Suppressor macrophage (primary cell): Measurements from ENCODE around the gene AP5Z1.
A peak's percentile ranks its signal among the peaks of the same experiment; 100 is the strongest.

Source experiments
- DNase-seq, 4 experiments: peaks; one replicate each; pipeline ENCODE4 v3.0.0-alpha.2; 2020 to 2022

Gene AP5Z1

DNA sequence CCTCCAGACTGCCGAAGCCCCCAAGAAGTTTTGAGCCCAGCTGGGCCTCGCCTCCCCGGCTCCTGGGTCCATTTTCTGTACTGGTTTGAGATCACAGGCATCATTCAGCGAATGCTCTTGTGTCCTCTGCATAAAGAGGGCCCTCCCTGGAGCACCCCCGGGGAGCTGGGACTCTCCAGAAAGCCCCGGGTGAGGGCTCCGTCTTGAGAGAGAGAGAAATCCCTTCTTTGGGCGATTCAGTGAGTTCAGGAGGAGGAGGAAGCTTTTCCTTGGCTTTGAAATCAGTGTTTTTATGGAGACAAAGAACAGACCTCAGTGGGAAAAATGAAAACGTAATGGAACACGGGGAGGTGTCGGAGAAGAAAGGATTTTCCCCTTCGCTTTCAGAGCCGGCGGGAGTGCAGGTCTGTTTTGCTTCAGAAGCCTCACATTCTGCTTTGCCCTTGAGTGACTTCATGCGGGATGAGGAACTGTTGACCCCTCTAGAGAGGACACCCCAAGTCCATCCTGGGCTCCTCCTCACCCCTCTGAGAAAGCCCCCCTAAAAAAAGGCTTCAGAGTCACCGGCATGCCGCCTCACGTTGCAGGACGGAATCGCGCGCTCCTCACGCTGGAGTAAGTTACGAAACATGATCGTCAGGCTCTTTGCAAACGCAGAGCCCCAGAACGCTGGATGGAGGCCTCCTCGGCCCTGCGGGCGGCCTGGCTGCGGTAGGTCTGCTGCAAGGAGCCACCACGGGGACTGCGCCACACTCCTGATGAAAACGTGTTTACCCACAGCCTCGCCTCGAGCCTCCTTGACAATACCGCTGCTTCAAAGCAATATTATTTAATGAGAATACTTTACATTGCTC, 8.5 kb upstream of the AP5Z1 start:
- DNase-seq = no peak

DNA sequence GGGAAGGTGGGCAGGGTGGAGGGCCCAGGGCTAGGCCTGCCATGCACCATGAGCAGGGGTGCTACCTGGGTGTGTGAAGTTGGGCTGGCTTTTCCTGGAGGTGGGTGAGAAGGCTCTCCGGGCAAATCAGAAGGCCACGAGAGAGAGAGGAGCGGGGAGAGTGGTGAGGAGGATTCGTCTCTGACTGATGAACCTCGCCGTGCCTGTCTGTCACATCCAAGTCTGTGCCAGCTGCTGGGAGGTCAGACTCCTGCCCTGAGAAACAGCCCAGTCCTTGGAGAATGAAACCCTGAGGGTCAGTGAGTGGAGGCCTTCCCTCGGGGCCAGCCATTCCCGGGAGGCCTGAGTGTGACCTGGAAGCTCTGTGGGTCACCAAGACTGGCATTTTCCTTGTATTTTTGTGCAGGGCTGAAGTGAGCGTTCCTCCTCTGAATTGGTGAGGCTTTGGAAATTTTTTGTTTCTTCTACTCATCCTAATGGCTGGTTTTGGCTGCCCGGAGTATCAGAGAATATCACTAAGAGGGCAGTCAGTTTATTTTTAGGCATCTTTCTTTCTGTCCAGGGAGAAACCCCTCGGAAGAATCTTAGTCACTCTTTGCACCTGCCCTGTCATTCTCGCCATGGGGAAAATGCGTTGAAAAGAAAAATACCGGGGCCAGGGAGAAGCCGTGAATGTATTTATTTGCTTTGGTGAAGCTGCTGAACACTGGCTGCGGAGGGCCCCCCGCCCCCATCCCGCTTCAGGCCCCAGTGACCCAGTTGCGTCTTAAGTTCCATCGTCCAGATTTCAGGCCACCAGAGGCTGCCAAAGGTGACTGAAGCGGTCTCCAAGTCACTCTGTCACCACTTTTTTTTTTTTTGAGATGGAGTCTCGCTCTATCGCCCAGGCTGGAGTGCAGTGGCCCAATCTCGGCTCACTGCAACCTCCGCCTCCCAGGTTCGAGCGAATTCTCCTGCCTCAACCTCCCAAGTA, 6.5 kb upstream of the AP5Z1 start:
- no peak for DNase-seq

DNA sequence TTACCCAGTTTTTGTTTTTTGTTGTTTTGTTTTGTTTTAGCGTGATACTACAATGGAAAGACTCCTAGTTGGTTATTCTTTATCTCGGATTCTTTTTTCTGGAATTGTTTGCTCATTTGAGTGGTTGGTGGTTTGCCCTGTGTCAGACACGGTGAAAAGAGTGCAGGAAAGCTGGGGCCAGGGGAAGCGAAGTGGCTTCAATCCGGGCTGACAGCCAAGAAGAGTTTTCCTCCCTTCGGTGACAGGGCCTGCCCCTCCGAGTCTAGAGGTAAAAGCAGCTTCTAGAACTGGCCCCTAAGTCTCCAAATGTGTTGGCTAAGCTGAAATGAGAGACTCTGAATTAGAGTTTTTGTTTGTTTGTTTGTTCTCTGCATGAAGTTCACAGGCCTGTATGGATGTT, 5.7 kb upstream of the AP5Z1 start:
- no peak for DNase-seq

DNA sequence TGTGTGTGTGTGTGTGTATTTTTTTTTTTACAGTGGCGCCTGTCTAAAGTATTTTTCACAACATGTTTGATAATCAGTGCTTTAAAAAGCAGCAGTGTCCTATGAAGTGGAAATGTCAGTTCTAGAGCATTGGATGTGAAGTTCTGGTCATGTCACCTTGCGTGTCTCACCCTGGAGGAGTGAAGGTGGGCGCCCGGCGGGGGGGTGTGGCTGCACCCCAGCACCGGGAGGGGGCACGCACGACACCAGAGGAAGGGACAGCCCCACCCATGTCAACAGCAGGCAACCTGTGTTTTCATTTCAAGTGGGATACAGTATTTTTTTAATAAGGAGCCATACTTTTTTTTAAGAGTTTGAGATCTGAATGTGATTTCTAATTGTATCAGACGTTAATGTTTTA, 4.5 kb upstream of the AP5Z1 start:
- no peak for DNase-seq

DNA sequence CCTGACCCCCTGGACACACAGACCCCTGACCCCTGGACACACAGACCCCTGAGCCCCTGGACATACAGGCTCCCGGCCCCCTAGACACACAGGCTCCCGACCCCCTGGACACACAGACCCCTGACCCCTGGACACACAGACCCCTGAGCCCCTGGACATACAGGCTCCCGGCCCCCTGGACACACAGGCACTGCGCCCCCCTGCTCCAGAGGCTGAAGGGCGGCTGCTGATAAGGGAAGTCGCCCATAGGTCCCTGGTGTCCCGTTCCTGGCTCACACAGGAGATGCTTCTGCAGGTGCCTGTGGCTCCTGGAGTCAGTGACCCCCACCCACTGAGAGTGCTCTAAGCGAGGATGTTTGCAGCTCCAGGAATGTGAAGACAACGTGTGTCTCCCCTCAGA, 3.7 kb upstream of the AP5Z1 start:
- no peak for DNase-seq

DNA sequence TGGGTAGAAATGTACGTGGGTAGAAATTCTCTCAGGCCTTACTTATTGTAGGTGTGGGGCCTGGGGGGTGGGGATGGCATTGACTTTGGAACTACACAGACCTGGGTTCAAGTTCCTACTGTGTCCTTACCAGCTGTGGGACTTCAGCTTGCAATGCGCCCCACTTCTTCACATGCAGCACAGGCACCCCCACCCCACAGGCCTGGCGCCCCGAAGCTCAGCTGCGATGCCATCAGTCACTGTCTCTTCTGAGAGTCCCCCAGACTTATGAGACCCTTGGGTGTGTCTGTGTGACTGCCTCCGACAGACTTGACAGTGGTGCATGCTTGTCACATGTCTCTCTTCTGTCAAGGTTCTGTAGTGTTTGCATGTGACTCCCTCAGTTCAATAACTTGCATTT, 3.1 kb upstream of the AP5Z1 start:
- no peak for DNase-seq

DNA sequence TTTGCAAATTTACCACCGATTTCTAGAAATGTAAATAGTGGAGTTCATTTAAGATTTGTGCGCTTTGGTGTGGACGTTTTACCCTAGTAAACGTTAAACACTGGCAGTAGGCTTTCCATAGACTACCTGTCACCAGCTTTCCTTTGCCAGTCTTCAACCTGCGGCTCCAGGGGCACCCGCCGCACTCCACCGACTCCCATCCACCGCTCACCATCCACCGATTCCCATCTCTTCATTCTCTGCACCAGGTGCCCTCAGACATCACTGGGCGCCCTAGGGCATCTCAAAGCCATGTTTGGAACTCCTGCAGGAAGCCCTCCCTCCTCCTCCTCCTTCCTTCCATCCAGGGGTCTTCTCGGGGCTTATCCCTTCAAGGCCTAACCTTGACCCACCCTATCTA, 1.4 kb upstream of the AP5Z1 start:
- no peak for DNase-seq

DNA sequence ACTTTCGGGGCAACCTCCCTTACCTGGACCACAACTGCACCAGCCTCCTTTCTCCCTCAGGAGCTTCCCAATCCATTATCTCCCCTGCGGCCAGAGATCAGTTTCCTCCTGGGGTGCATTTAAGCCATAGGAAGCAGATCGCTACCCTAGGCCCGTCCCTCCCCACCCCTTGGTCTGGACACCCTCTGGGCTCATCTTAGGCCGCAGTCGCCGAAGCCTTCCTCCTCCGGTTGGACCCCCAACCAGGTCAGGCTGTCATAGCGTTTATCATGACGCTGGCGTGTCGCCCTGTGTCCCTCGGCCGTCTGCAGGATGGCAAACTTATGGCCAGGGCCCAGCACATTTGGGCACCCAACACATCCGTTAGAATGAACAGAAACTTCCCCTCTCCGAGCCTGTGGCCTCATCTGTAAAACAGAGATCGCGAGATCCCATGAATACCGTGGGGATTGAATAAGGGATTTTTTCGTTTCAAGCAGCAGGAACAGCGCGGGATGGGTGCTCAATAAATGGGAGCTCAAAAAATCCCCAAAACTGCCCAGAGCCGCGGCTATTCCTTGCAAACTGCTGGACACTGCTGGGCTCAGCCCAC, 669 bp upstream of the AP5Z1 start:
- DNase-seq = peak; percentile 71 to 83 (median 80)

DNA sequence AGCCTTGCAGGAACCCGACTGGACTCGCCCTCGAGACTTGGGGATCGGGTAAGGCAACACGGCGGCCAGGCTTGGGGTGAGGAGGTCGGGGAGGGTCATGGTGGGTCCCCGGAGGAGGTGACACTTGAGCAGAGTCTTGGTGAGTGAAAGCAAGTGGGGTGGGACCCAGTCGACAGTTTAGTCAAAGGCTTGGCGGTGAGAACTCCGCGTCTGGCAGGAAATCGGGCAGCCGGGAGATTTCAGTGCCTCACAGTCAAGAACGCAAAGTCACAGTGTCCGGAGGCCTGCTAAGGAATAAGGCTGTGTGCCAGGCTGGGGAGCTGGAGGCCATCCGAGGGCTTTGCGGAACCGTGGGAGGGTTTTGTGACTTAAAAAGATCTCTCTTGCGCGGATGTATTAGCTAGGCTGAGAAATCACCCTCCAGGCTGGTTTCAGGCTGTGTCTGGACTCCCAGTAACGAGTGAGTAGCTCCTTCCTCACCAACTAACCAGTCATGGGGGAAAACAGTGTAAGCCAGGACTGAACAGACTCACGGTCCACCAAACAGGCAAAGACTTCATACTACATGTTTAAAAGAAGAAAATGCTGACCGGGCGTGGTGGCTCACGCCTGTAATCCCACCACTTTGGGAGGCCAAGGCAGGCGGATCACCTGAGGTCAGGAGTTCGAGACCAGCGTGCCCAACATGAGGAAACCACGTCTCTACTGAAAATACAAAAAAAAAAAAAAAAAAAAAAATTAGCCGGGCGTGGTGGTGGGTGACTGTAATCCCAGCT, 613 bp downstream of the AP5Z1 start:
- DNase-seq = peak; percentile 68 to 74 (median 70)

DNA sequence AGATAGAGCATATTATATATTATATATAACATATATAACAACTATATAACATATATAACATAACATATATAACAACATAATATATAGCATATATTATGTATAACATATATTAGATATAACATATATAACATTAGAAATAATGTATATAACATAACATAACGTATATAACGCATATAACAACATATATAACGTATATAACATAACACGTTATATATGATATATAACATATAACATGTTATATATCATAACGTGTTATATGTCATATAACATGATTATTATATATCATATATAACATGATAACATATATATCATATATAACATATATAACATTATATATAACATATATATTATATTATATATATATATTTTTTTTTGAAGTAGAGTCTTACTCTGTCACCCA, 3.7 kb downstream of the AP5Z1 start:
- no peak for DNase-seq

DNA sequence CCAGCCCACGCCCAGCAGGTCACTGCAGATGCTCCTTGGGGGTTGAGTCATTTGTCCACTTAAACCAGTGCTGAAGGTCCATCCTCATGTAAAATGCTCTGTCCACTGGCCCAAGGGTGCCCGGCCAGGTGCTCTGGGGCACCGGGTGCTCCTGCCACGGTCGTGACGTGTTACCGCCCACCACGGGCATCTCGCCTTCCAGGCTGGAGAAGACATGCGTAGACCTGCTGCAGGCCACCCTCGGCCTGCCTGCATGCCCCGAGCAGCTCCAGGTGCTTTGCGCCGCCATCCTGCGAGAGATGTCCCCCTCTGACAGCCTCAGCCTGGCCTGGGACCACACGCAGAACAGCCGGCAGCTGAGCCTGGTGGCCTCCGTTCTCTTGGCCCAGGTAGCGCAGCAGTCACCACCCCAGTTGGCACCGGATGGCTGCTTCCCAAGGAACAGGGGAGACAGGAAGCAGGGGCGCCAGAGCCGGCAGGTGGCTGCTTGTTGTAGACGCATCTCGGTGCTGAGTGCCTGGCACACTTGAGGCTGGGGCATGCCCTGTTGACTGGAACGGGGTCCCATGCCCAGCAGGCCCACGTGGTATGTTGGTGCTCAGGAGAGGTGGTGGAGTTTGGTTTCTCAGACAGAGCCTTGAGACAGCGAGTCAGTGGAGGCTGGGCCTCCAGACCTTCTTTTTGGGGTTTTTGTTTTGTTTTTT, 6.1 kb downstream of the AP5Z1 start:
- DNase-seq = no peak

DNA sequence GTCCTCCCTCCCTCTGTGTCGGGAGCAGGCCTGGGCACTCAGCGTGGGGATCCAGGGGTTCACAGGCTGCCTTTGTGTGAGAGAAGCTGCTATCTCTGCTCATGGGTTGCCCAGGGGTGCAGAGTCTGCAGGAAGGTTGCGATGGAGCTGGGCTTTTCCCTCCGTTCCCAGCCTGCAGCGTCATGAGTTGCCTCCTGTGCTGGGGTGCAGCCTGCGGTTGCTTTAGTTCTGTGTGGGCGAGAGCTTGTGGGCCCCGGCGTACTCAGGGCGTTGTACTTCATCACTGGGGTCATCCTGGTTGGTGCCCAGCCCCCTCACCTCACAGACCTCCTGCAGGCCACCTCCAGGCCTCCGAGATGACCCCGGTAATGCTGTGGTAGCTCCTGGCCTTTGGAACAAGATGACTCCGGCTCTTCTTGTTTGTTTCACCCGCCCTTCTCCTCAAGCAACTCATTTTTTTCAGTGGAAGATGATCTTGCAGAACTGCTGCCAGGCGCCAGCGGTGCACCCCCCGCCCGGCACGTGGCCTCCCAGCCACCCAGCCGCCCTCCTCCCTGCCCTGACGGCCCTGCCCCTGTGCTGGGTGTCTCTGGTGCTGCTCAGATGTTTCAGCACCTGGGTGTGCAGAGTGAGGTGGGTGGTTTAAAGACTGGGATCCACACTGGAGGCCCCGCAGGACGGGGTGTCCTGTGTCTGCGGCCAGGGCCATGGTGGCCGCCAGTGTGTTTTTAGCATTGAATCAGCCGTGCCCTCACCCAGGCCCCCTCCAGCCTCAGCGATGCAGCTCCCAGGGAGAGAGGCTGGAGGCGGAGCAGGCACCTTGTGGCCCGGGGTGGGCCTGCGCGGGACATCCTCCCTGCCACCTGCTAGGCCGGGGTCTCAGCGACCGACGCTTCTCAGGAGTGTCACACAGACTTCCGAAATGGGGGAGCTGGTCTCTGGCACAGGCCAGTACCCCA, 7.2 kb downstream of the AP5Z1 start:
- no peak for DNase-seq

DNA sequence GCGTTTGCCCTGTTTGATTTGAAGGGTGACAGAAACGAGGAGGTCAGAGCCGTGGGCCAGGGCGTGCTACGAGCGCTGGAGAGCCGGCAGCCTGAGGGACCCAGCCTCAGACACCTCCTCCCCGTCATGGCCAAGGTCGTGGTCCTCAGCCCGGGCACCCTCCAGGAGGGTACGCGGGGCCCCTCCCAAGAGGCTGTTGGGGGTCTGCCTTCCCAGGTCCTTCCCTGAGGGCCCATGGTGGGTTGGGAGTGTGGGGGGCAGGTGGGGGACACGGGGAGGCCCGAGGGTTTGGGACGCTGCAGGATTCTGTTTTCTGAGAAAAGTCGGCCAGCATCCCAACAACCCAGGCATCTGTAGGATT, 7.8 kb downstream of the AP5Z1 start:
- DNase-seq = no peak

DNA sequence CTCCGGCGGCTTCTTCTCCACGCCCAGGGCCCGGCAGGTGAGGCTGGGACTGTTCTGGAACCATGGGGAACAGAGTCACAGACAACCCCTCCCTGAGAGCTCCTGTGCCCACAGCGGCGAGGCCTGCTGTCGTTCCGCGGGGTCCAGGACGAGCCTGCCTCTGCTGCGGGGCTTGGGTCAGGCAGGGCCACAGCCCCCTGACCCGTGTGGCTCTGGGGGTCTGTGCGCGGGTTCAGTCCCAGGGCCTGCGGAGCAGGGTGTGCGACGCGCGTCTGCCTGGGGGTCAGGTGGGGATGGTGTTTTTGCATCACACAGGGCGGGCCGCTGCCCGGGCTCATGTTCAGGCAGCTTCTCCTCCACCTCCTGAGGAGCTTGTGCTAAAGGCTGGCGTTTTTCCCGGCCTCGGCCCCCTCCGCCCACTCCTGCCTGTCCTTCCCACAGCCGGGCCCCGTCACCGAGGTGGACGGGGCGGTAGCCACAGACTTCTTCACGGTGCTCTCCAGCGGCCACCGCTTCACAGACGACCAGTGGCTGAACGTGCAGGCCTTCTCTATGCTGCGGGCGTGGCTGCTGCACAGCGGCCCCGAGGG, 8.4 kb downstream of the AP5Z1 start:
- DNase-seq = no peak

DNA sequence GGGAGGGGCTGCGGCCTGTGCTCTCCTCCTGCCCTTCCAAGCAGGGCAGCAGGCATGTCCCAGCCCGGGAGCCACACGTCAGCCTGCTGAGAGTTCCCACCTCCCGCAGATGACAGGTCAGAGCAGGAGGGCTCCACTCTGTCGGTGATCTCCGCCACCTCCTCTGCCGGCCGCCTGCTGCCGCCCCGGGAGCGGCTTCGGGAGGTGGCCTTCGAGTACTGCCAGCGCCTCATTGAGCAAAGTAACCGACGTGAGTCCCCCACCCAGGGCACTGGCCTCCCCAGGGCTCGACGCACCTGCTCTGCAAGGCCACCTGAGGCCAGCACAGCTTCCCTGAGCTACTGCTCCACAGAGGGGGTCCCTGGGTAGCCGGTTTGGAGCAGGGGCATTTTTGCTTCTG, 9.4 kb downstream of the AP5Z1 start:
- DNase-seq = no peak

DNA sequence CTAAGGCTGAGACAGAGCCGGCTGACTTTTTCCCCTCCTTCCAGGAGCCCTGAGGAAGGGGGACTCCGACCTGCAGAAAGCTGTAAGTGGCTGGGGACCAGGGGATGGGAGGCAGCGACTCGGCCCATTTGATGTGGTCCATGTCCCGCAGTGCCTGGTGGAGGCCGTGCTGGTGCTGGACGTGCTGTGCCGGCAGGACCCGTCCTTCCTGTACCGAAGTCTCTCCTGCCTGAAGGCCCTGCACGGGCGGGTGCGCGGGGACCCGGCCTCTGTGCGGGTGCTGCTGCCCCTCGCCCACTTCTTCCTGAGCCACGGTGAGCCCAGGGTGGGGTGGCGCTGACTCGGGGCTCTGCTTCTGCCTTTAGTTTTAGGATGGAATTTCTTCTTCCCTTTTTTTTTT, 9.9 kb downstream of the AP5Z1 start:
- no peak for DNase-seq

DNA sequence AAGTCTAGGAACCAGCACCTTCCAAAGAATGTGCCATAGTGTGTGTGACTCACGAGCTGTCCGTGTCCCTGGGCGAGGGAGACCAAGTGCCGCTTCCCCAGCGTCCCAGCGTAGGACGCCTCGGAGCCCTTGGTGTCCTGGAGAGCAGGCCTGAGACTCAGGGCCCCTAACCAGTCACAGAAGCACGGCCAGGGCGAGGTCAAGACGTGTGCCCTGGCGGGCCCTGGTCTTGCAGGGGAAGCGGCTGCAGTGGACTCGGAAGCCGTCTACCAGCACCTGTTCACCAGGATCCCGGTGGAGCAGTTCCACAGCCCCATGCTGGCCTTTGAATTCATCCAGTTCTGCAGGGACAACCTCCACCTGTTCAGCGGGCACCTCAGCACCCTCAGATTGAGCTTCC, 10.6 kb downstream of the AP5Z1 start:
- no peak for DNase-seq

DNA sequence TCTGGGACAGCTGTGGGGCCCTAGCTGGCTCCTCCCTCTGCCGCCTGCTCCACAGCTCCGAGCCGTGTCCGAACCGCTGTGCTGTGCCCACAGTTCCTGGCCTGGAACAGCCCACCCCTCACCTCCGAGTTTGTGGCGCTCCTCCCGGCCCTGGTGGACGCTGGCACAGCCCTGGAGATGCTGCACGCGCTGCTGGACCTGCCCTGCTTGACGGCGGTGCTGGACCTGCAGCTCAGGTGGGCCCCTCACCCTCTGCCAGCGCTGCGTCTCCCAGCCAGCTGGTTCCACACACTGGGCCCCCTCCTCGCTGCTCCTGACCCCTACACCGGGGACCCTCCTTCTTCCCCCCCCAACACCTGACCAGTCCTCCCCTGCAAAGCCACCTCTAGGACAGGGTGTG, 12.1 kb downstream of the AP5Z1 start:
- DNase-seq = no peak

DNA sequence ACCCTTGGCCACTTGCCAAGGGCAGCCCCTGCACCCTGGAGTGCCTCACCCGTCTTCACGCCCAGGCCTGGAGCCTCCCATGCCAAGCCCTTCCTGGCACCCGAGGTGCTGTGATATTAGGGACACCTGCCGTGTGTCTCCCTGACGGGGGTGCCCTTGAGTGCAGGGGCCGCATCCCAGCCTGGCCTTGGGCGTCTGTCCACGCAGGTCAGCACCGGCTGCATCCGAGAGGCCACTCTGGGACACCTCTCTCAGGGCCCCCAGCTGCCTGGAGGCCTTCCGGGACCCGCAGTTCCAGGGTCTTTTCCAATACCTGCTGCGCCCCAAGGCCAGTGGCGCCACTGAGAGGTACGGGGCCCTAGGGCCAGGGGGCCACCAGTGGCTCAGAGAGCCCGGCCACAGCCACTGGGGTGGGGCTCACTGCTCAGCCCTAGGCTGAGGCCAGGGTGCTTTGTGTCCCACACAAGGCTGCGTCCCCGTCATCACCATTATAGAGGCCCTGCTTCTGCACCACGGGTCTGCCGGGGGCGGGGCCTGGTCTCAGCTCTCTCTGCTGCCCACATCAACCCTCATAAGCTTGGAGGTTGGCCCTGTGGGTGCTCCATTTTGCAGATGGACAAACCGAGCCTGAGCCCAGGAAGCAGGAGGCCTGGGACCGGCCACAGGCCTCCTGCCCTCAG, 12.7 kb downstream of the AP5Z1 start:
- DNase-seq = no peak
